ENCODE measurements around the gene TRMT11. TPM values are rescaled to one million over a fixed set of nuclear protein-coding genes. Genes with fewer than 3 reads are reported as not detected.

The TRMT11 gene
- total and polyA plus RNA-seq, 9 of the 15 experiments (the other 6 are each of a cell fraction or from before 2014, with no cell fraction given): 38.8 to 88.0 (median 59.8) TPM

DNA sequence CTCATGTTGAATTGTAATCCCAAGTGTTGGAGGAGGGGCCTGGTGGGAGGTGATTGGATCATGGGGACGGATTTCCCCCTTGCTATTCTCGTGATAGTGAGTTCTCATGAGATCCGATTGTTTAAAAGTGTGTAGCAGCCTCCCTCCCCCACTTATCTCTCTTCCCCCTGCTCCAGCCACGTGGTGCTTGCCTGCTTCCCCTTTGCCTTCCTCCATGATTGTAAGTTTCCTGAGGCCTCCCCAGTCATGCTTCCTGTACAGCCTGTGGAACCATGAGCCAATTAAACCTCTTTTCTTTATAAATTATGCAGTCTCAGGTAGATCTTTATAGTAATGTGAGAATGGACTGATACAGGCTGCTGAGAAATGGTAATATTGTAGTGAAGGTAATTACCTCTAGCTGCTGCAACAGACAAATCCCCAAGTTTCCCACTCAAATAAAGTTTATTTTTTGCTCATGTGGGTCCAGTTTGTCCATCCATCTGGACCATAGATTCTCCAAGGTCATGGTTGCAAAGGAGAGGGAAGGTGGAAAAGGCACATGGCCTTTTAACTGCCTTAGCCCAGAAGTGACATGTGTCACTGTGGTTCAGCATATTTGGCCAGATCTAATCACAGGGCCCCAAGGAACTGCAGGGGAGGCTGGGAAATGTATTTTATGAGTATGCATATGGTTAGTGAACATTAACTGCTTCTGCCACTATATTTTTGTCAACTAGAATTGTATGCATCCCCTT lies 89.2 kb downstream of the TRMT11 start (continued):
- TF ChIP-seq ZNF592 (IDR thresholded peaks at IDR 0.05): peak; percentile 89
- no peak for TF ChIP-seq KAT7 (CRISPR knock-in tag; IDR thresholded peaks at IDR 0.05; ENCODE audit: borderline replicate concordance)
- TF ChIP-seq DIDO1 (tag; IDR thresholded peaks at IDR 0.05; ENCODE audit: low read depth): no peak
- peak; percentile 57; the same call in 1 of the 2 replicates for TF ChIP-seq CHD2 (IDR thresholded peaks at IDR 0.05; ENCODE audit: low read depth, low read length)
- no peak for TF ChIP-seq ZBTB43 (CRISPR knock-in tag; IDR thresholded peaks at IDR 0.05)
- peak in 1 of 2 experiments; percentile 34; a peak in 1 of 3 replicates for TF ChIP-seq CBX3 (IDR thresholded peaks at IDR 0.05; ENCODE audit: borderline replicate concordance in 1 of 2, low read length in 2 of 2)
- TF ChIP-seq, protein P1, sequence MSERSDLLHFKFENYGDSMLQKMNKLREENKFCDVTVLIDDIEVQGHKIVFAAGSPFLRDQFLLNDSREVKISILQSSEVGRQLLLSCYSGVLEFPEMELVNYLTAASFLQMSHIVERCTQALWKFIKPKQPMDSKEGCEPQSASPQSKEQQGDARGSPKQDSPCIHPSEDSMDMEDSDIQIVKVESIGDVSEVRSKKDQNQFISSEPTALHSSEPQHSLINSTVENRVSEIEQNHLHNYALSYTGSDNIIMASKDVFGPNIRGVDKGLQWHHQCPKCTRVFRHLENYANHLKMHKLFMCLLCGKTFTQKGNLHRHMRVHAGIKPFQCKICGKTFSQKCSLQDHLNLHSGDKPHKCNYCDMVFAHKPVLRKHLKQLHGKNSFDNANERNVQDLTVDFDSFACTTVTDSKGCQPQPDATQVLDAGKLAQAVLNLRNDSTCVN (CRISPR knock-in tag; IDR thresholded peaks at IDR 0.05): no peak
- peak; percentile 44; the same call in 1 of the 2 replicates for TF ChIP-seq ZNF311 (CRISPR knock-in tag; IDR thresholded peaks at IDR 0.05)
- TF ChIP-seq, protein P2, sequence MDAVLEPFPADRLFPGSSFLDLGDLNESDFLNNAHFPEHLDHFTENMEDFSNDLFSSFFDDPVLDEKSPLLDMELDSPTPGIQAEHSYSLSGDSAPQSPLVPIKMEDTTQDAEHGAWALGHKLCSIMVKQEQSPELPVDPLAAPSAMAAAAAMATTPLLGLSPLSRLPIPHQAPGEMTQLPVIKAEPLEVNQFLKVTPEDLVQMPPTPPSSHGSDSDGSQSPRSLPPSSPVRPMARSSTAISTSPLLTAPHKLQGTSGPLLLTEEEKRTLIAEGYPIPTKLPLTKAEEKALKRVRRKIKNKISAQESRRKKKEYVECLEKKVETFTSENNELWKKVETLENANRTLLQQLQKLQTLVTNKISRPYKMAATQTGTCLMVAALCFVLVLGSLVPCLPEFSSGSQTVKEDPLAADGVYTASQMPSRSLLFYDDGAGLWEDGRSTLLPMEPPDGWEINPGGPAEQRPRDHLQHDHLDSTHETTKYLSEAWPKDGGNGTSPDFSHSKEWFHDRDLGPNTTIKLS (IDR thresholded peaks at IDR 0.05; ENCODE audit: borderline replicate concordance, low read depth): peak; percentile 69; the same call in 1 of the 2 replicates
- TF ChIP-seq ZNF57 (CRISPR knock-in tag; IDR thresholded peaks at IDR 0.05): no peak
- peak; percentile 63; the same call in 1 of the 2 replicates for TF ChIP-seq RAD51 (IDR thresholded peaks at IDR 0.05; ENCODE audit: borderline replicate concordance, low read depth)
- TF ChIP-seq PCBP2 (IDR thresholded peaks at IDR 0.05; ENCODE audit: low read depth, low read length, poor library complexity, severe bottlenecking): no peak
- TF ChIP-seq CREBBP (IDR thresholded peaks at IDR 0.05; ENCODE audit: low read depth, low read length): no peak
- TF ChIP-seq SRSF7 (optimal IDR thresholded peaks at IDR 0.05; ENCODE audit: low read depth, low read length): no peak
- 0 out of 2 replicates have a peak, but pooled peaks have one; percentile 50 for TF ChIP-seq ZNF583 (CRISPR knock-in tag; IDR thresholded peaks at IDR 0.05)
- TF ChIP-seq KLF16 (IDR thresholded peaks at IDR 0.05): no peak
- no peak for TF ChIP-seq NR0B1 (IDR thresholded peaks at IDR 0.05; ENCODE audit: partially characterized antibody)

Measured in K562 (cell line).